Measurements from ENCODE around the gene EIF2S1.
A peak's percentile ranks its signal among the peaks of the same experiment; 100 is the strongest.

EIF2S1 gene

GRCh38 chr14:67389275-67389674, 29.1 kb downstream of the EIF2S1 start:
- TF ChIP-seq Cebpa-rat (IDR thresholded peaks at IDR 0.05): no peak

DNA sequence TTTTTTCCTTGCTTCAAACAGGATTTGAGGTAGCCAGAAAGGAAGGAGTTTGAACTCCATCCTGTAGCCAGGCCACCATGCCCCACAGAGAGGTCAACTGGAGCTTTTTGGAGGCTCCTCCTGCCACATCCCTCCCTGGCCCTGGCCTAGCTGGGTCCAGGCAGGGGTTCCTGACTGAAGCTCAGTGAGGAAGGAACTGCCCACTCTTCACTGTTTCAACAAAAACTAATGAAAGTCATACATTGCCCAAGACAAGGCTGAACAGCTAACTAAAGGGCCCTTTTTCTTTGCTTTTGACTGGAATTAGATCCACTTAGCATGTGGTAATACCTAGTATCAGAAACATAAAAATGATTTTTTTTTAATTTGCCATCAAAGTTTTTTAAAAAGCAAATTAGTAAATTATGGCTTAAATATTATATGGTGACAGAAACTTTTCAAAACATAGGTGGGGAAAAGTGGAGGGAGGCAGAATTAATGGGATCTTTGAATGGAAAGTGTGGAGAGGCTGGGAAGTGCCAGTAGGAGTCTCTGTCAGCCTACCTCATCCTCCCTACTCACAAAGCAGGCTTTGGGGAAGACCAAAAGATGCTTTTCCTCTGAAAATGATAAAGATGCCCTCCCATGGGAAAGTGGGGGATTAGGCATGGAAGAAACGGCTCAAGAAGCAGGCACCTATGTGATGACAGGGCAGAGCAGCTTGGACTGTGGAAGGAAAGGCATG, 29.8 kb downstream of the EIF2S1 start:
- peaks cover 0 to 5% (median 0%) of the 10 kb centered on the region in 11 experiments; a peak in 1 of 22 replicates for H4K20me1 ChIP-seq
- no peak overlapping the region for H3K4me2 ChIP-seq
- H3K4me3 ChIP-seq: no peak overlapping the region
- no peaks in the 10 kb centered on the region for H3K27me3 ChIP-seq
- H3K27ac ChIP-seq: no peak overlapping the region
- no peaks in the 10 kb centered on the region for H3K4me1 ChIP-seq
- no peaks in the 10 kb centered on the region for H3K9me3 ChIP-seq (replicated peaks in 1 of 11)
- no peak overlapping the region for H3K9ac ChIP-seq
- no peak for TF ChIP-seq Cebpa-rat (IDR thresholded peaks at IDR 0.05)
- H3K36me3 ChIP-seq: peaks cover 20 to 40% (median 32%) of the 10 kb centered on the region in 11 experiments

More at GRCh38 chr14:67389275-67389674, 29.1 kb downstream of the EIF2S1 start:
- Histone ChIP-seq H3K4me1 (no peaks in the 10 kb centered on the region), H3K4me3 (no peak overlapping the region), H3K36me3 (peaks cover 27 to 47% (median 39%) of the 10 kb centered on the region in 11 experiments), H3K9me3 (replicated peaks in 1 of 11) (no peaks in the 10 kb centered on the region), H3K4me2 (no peak overlapping the region), H3K9ac (no peak overlapping the region), H4K20me1 (peaks cover 0 to 5% (median 0%) of the 10 kb centered on the region in 11 experiments; a peak in 1 of 22 replicates), H3K27me3 (no peaks in the 10 kb centered on the region), H3K27ac (no peak overlapping the region)

- H4K20me1 ChIP-seq: peaks cover 0 to 5% (median 0%) of the 10 kb centered on the region in 11 experiments; a peak in 1 of 22 replicates
- no peak overlapping the region for H3K4me3 ChIP-seq
- no peaks in the 10 kb centered on the region for H3K27me3 ChIP-seq
- H3K4me2 ChIP-seq: no peak overlapping the region
- H3K27ac ChIP-seq: no peak overlapping the region
- peaks cover 7 to 27% (median 19%) of the 10 kb centered on the region in 11 experiments; a peak in 20 of 22 replicates for H3K36me3 ChIP-seq
- peaks cover 0 to 12% (median 4%) of the 10 kb centered on the region in 10 experiments; a peak in 5 of 20 replicates for H3K4me1 ChIP-seq
- H3K9ac ChIP-seq: no peak overlapping the region
- no peak for TF ChIP-seq Cebpa-rat (IDR thresholded peaks at IDR 0.05)
- H3K9me3 ChIP-seq (replicated peaks in 1 of 11): no peaks in the 10 kb centered on the region
These were observed 31.1 kb downstream of the EIF2S1 start for GRCh38 chr14:67391268-67391667.

- no peak overlapping the region for H3K4me2 ChIP-seq
These were observed 32.0 kb downstream of the EIF2S1 start for GRCh38 chr14:67392123-67392522.

DNA sequence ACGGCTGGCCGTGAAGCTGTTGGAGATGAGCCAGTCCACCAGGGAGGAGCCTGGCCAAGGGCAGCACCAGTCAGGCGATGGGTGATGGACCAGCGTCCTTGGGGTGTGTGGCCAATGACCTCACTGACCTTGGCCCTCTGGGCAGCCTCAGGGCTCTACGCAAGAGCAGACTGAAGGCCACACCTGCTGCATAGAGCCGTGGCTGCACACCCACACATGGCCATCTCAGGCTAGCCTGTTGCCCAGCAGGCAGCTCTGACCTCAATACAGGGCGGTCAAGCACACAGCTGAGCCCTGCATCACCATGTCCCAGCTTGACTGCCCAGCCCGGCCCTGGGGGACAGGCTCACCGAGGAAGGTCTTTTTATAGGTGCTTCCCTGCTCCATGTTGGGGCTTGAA, 32.7 kb downstream of the EIF2S1 start:
- Histone ChIP-seq H3K4me2 (no peak overlapping the region), H3K4me1 (peaks cover 0 to 13% (median 4%) of the 10 kb centered on the region in 10 experiments; a peak in 5 of 20 replicates), H3K4me3 (no peak overlapping the region), H4K20me1 (peaks cover 0 to 5% (median 0%) of the 10 kb centered on the region in 11 experiments; a peak in 1 of 22 replicates), H3K9me3 (replicated peaks in 1 of 11) (no peaks in the 10 kb centered on the region), H3K36me3 (peaks cover 0 to 12% (median 5%) of the 10 kb centered on the region in 11 experiments; a peak in 9 of 22 replicates), H3K9ac (no peak overlapping the region), H3K27me3 (no peaks in the 10 kb centered on the region), H3K27ac (no peak overlapping the region)
- TF ChIP-seq Cebpa-rat (IDR thresholded peaks at IDR 0.05): no peak

More at GRCh38 chr14:67392123-67392522, 32.0 kb downstream of the EIF2S1 start:
- Histone ChIP-seq H3K4me3 (no peak overlapping the region), H3K9ac (no peak overlapping the region), H3K27ac (no peak overlapping the region), H3K36me3 (peaks cover 1 to 19% (median 11%) of the 10 kb centered on the region in 11 experiments; a peak in 18 of 22 replicates), H3K9me3 (replicated peaks in 1 of 11) (no peaks in the 10 kb centered on the region), H4K20me1 (peaks cover 0 to 5% (median 0%) of the 10 kb centered on the region in 11 experiments; a peak in 1 of 22 replicates), H3K4me1 (peaks cover 0 to 13% (median 4%) of the 10 kb centered on the region in 10 experiments; a peak in 5 of 20 replicates), H3K27me3 (no peaks in the 10 kb centered on the region)
- no peak for TF ChIP-seq Cebpa-rat (IDR thresholded peaks at IDR 0.05)

GRCh38 chr14:67393689-67394088, 33.6 kb downstream of the EIF2S1 start:
- peaks cover 0 to 13% (median 4%) of the 10 kb centered on the region in 10 experiments; a peak in 5 of 20 replicates for H3K4me1 ChIP-seq
- H3K9ac ChIP-seq: no peak overlapping the region
- no peak overlapping the region for H3K4me2 ChIP-seq
- no peaks in the 10 kb centered on the region for H3K27me3 ChIP-seq
- H3K27ac ChIP-seq: no peak overlapping the region
- no peaks in the 10 kb centered on the region for H3K9me3 ChIP-seq (replicated peaks in 1 of 11)
- no peak overlapping the region for H3K4me3 ChIP-seq
- H4K20me1 ChIP-seq: peaks cover 0 to 5% (median 0%) of the 10 kb centered on the region in 11 experiments; a peak in 1 of 22 replicates
- TF ChIP-seq Cebpa-rat (IDR thresholded peaks at IDR 0.05): no peak
- H3K36me3 ChIP-seq: 0 out of 22 replicates have a peak, but pooled peaks cover 0 to 3% (median 0%) of the 10 kb centered on the region in 11 experiments

DNA sequence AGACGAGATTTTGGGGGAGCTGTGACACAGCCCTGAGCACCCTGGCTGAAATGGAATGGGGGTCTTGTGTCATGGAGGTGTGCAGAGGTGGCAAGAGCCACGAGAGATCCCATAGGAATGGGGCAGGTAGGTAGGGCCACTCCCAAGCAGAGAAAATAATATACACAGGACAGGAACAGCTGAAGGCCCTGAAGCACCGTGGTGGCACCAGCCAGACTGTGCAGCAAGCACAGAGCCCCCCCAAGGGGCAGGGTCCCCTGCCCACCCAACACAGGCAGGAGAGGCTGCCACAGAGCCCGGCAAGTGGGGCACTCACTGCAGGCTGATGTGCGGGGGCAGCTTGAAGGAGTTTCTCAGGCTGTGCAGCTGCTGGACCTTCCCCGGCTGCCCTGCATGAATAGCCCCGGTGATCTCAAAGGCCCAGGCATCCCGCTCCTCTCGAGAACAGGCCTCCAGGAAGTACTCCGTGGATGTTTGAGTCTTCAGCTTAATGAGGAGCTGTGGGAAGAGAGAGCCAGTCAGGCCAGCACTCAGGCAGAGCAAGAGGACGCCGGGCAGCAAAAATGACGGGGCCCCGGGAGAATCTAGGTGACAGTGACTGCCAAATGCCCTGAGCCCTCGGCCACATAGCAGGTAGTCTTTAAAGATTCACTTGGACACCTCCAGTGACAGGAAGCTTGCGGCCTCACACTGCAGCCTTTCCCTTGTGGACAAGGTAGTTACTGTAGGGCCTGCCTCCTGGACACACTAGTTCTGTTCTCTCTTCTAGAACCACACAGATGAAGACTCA, 35.2 kb downstream of the EIF2S1 start:
- H3K36me3 ChIP-seq: no peaks in the 10 kb centered on the region
- H3K4me3 ChIP-seq: no peak overlapping the region
- no peaks in the 10 kb centered on the region for H3K9me3 ChIP-seq (replicated peaks in 1 of 11)
- TF ChIP-seq Cebpa-rat (IDR thresholded peaks at IDR 0.05): no peak
- H3K4me2 ChIP-seq: peak overlapping the region in 5 of 11 experiments; percentile 1 to 48 (median 8); a peak in 4 of 22 replicates
- no peak overlapping the region for H3K27ac ChIP-seq
- H4K20me1 ChIP-seq: 0 out of 22 replicates have a peak, but pooled peaks cover 0 to 5% (median 0%) of the 10 kb centered on the region in 11 experiments
- no peaks in the 10 kb centered on the region for H3K27me3 ChIP-seq
- H3K4me1 ChIP-seq: peaks cover 0 to 13% (median 4%) of the 10 kb centered on the region in 10 experiments; a peak in 5 of 20 replicates
- no peak overlapping the region for H3K9ac ChIP-seq

DNA sequence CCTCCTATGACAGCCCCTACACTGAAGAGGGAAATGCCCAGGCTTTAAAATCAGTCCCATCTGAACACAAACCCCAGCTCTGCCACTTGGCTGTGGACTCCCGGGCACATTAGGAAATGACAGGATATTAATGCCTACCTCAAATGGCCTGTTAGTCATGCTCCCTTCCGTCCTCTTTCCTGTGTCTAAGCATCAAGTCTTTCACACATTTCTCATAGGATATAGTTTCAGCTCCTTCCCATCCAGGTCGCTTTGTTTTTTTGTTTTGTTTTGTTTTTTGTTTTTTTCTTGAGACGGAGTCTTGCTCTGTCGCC, 35.7 kb downstream of the EIF2S1 start:
- Histone ChIP-seq H3K4me2 (peak overlapping the region in 5 of 11 experiments; percentile 1 to 48 (median 8); a peak in 4 of 22 replicates), H3K36me3 (no peaks in the 10 kb centered on the region), H3K27ac (no peak overlapping the region), H3K27me3 (no peaks in the 10 kb centered on the region), H3K4me3 (no peak overlapping the region), H3K9me3 (replicated peaks in 1 of 11) (no peaks in the 10 kb centered on the region), H3K4me1 (peaks cover 0 to 13% (median 4%) of the 10 kb centered on the region in 10 experiments; a peak in 5 of 20 replicates), H3K9ac (no peak overlapping the region), H4K20me1 (0 out of 22 replicates have a peak, but pooled peaks cover 0 to 5% (median 0%) of the 10 kb centered on the region in 11 experiments)
- TF ChIP-seq Cebpa-rat (IDR thresholded peaks at IDR 0.05): no peak
